ENCODE data around the gene EIPR1. TPM values are rescaled to one million over a fixed set of nuclear protein-coding genes. Genes with fewer than 3 reads are reported as not detected.

The EIPR1 gene
- 27.4 and 42.7 TPM in 2 replicates for total RNA-seq

DNA sequence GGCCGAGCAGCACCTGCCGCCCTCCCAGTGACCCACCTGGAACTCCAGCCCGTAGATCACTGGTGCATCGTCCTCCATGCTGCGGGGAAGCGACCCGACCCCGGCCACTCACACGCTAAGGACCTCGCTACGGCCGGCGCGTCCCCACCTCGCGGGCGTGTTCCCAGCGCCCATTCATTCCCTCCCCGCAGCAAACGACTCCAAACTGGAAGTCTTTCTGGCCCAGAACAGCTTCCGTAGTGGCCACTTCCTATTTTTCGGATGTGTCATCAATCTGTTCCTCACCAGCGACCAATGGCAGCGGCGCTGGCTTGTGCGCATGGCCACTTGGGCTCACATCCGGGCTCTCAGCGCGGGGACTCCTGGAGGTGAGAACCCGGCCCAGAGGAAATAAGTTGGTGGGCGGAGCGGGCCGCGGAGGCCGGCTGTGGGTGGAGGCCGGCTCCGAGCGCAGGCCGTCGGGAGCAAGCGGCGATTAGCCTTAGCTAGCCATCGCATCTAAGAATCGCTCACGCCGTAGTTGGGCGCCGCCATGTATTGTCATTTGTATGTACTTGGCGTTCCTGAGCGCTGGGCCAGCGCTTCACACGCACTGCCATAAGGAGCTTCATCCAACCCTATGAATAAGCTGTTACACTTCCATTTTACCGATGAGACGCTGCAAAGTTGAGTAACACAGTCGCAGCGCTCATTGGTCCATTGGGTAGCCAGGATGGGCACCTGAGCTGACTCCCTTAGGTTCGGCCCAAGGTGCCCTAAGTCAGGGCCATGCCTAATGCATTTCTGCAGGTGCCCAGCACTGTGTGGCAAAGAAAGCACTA is at the start of gene EIPR1:
Gene EIPR1 (minus strand): TSS at position 207 of the 821 bp plus-strand sequence. CDS start 129 bp downstream, at position 78.

DNA sequence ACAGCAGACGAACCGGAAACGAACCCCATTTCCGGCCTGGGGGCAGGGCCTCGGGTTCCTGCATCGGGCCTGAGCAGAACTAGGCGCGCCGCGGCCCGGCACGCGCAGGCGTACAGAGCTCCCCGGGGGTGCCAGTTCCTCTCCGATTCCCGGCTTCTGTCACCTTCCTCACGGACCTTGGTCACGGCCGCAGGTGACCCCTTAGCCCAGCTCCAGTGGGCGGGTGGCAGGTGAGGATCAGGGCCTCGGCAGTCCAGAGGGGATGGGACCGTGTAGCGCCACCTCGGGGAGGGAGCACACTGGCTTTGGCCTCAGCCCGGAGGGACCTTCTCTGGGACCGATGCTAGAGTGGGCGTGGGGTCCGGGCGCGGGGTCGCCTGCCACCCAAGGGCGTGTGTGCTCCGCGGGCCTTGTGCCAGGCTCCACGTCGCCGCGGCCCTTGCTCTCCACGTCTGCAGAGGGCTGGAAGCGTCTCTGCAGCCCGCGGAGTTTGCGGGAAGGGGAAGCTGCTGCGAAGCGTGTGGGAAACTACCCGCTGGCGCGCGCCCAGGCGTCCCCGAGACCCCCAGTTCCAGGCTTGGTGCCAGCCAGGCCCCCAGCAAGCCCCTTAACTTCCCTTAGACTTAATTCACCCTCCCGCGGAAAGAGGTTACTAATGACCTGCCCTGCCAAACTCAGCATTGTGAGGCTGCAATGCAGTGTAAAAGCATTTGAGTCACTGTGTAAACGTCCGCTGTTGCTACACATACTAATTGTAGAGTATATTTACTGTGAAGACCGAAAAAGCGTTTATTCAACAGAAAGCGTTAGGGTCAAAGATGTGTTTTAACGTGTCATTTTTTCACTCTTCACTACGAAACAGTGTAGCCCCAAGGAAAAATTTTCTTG is 2.3 kb upstream of the EIPR1 start, which contains the start of gene TRAPPC12:
Gene TRAPPC12 (plus strand): TSS at position 48 of the 888 bp plus-strand sequence. CDS start 7,930 bp downstream, outside the sequence.

Other genes with a start within 250 kb of the EIPR1 start
- gene TRAPPC12, start 1.9 kb upstream of the EIPR1 start, total RNA-seq: 62.4 and 89.5 TPM in 2 replicates
- 38.7 and 42.8 TPM in 2 replicates for gene ADI1, start 141.7 kb upstream of the EIPR1 start, total RNA-seq
- gene RNASEH1, start 180.5 kb upstream of the EIPR1 start, total RNA-seq: 42.4 and 43.1 TPM in 2 replicates
- 1,403 and 1,476 TPM in 2 replicates for gene RPS7, start 197.4 kb upstream of the EIPR1 start, total RNA-seq
- gene COLEC11, start 217.3 kb upstream of the EIPR1 start, total RNA-seq: 1.0 and 1.1 TPM in 2 replicates